Endothelial cell of umbilical vein (primary cell): ENCODE measurements around the gene CCR5AS.

ENCODE experiments used
- CTCF ChIP-seq, 2 donors: IDR thresholded peaks; 1 replicate in 1 of 2; 2 replicates in 1 of 2; pipeline ENCODE4 v1.5.1; 2011; ENCODE audit warnings: low read length in 2 of 2, mild to moderate bottlenecking in 2 of 2, moderate library complexity in 2 of 2, control low read depth in 1 of 2, inconsistent platforms in 1 of 2, low read depth in 1 of 2; ENCODE audit not compliant: insufficient read depth in 1 of 2; ENCODE audit errors: extremely low read depth in 1 of 2
- EZH2 ChIP-seq: IDR thresholded peaks from 2 replicates; pipeline ENCODE4 v1.6.1; 2012; ENCODE audit warnings: borderline replicate concordance, low read depth, mild to moderate bottlenecking, moderate library complexity, low read length, inconsistent platforms; ENCODE audit not compliant: severe bottlenecking
- FOS ChIP-seq: IDR thresholded peaks from 2 replicates; pipeline ENCODE4 v1.6.1; 2011; ENCODE audit warnings: mild to moderate bottlenecking, low read length, moderate library complexity, borderline replicate concordance; ENCODE audit not compliant: insufficient read depth
- JUN ChIP-seq: IDR thresholded peaks from 2 replicates; pipeline ENCODE4 v1.6.1; 2011; ENCODE audit warnings: borderline replicate concordance, low read depth; ENCODE audit not compliant: insufficient read length, insufficient read depth
- MYC ChIP-seq: IDR thresholded peaks from one replicate; pipeline ENCODE4 v1.6.1; 2011; ENCODE audit warnings: mild to moderate bottlenecking, low read depth, low read length
- POLR2A ChIP-seq: IDR thresholded peaks from 2 replicates; pipeline ENCODE4 v1.6.1; 2012; ENCODE audit warnings: low read depth, mild to moderate bottlenecking, control low read depth, low read length
- POLR2AphosphoS5 ChIP-seq: IDR thresholded peaks from 2 replicates; pipeline ENCODE4 v1.6.1; 2012; ENCODE audit warnings: low read depth, mild to moderate bottlenecking, control low read depth, low read length, moderate library complexity; ENCODE audit not compliant: insufficient read depth

- TF ChIP-seq POLR2A = no peak
- no peak for TF ChIP-seq CTCF (IDR thresholded peaks at IDR 0.05; ENCODE audit: extremely low read depth in 1 of 2, insufficient read depth in 1 of 2, low read depth in 1 of 2, low read length in 2 of 2)
- TF ChIP-seq FOS = no peak
- TF ChIP-seq EZH2 = no peak
- TF ChIP-seq POLR2AphosphoS5 = no peak
- no peak for TF ChIP-seq JUN
- TF ChIP-seq MYC = no peak
Observed at GRCh38 chr3:46400000-46400734, 6.7 kb downstream of the CCR5AS start.
